Kidney (tissue), 14 donors: ENCODE data around the gene GSTM4. TPM values are rescaled to one million over a fixed set of nuclear protein-coding genes. Genes with fewer than 3 reads are reported as not detected.
"Not testable (repeated sequence)": the region's sequence is repeated elsewhere in the genome, so short reads cannot be mapped to it uniquely, and the experiment has no call there.

Experiments used
- DNase-seq, 5 donors: peaks; one replicate each; pipeline ENCODE4 v3.0.0-alpha.2; 2013 to 2020
- FAIRE-seq: peaks from 2 replicates; lab custom pipeline; 2012; peaks lifted over from hg19 to GRCh38; lab: Jason Lieb, UNC
- H3K27ac ChIP-seq, 2 donors: one replicate each; pipeline ENCODE4 v1.7.0; 2013; ENCODE audit warnings: low read depth in 2 of 2, low read length in 2 of 2, inconsistent platforms in 1 of 2
- H3K27me3 ChIP-seq: one replicate; pipeline ENCODE4 v1.7.1; 2013; ENCODE audit warnings: low read length, inconsistent platforms; ENCODE audit not compliant: control insufficient read depth, insufficient read depth
- H3K36me3 ChIP-seq, 3 donors: one replicate each; pipeline versions ENCODE4 v1.7.0 to v1.7.1; 2013; ENCODE audit warnings: low read length in 3 of 3, control low read depth in 1 of 3, inconsistent platforms in 1 of 3; ENCODE audit not compliant: insufficient read depth in 3 of 3, control insufficient read depth in 2 of 3
- H3K4me1 ChIP-seq, 3 donors: one replicate each; pipeline versions ENCODE4 v1.7.0 to v1.7.1; 2013; ENCODE audit warnings: low read length in 3 of 3, inconsistent platforms in 1 of 3, low read depth in 1 of 3; ENCODE audit not compliant: control insufficient read depth in 2 of 3, insufficient read depth in 2 of 3
- H3K4me3 ChIP-seq, 3 donors: one replicate each; pipeline versions ENCODE4 v1.7.0 to v1.8.1; 2013; ENCODE audit warnings: low read length in 3 of 3, control low read depth in 1 of 3, inconsistent platforms in 1 of 3
- H3K9ac ChIP-seq, 3 donors: one replicate each; pipeline versions ENCODE4 v1.7.0 to v1.7.1; 2013; ENCODE audit warnings: low read length in 3 of 3, control low read depth in 1 of 3, inconsistent platforms in 1 of 3
- H3K9me3 ChIP-seq, 3 donors: one replicate each; pipeline versions ENCODE4 v1.7.0 to v1.7.1; 2013; ENCODE audit warnings: low read length in 3 of 3, control low read depth in 1 of 3, inconsistent platforms in 1 of 3; ENCODE audit not compliant: control insufficient read depth in 2 of 3, insufficient read depth in 1 of 3
- intact Hi-C: fragments of 100-400 bp; cut with DNase I; formaldehyde crosslinking; loops from one replicate; pipeline ENCODE4 v1.11.1; 2022
- polyA plus RNA-seq: library from polyadenylated mRNA; stranded (reverse); fragments of 350-450 nt; fragmentation: Illumina TruSeq; extraction: RNeasy Lipid Tissue Mini Kit (QIAGEN cat#74804); gene quantifications from one replicate; pipeline ENCODE4 v1.2.3, GENCODE V29; 2014; ENCODE audit warnings: low read depth, low replicate concordance; ENCODE audit not compliant: insufficient read depth
- total RNA-seq: library from RNA; stranded (reverse); fragmentation: NEBNext Ultra II Directional; extraction: Animal tissue kit (Norgen Biotek cat#: 25700); gene quantifications from one replicate; pipeline ENCODE4 v1.2.1, GENCODE V29; 2021
- TF ChIP-seq, protein P1 (sequence below): IDR thresholded peaks from 3 replicates; pipeline ENCODE4 v1.5.1; 2012; ENCODE audit warnings: mild to moderate bottlenecking, moderate library complexity, borderline replicate concordance; ENCODE audit not compliant: insufficient read depth; ENCODE audit errors: extremely low read depth
- donor health status: control.
- donor health status: control.
- donor health status: control.
- donor health status: control.
- donor health status: control.
- donor health status: DM: yes; HTN: yes; CAD: no.
- donor health status: Normal renal cell carcinoma (clear cell type).

The GSTM4 gene
- total and polyA plus RNA-seq, 2 donors from 2014 or later, result 34.0 to 117 TPM

DNA sequence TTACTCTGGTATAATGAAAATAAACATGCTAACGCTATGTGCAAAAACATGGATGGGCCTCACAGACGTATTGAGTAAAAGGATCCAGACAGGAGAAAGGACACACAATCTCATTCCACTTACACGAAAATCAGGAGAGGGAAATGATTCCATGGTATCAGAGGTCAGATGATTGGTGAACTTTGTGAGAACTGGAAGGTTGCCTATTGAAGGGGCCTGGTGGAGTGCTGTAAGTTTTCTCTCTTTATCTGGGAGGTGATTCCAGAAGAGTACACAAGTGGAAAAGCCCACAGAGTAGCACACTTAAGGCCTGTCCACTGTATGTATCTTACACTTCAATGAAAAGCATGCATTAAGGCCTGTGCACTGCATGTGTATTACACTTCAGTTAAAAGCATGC lies 21.6 kb downstream of the GSTM4 start:
- intact Hi-C loops, result no loop called here
- H3K9me3 ChIP-seq, result no peaks in the 10 kb centered on the region
- DNase-seq (no peak), FAIRE-seq (no peak)
- H3K27ac ChIP-seq, result no peak overlapping the region
- no peaks in the 10 kb centered on the region for H3K4me1 ChIP-seq
- H3K4me3 ChIP-seq, result no peak overlapping the region
- TF ChIP-seq, protein P1, sequence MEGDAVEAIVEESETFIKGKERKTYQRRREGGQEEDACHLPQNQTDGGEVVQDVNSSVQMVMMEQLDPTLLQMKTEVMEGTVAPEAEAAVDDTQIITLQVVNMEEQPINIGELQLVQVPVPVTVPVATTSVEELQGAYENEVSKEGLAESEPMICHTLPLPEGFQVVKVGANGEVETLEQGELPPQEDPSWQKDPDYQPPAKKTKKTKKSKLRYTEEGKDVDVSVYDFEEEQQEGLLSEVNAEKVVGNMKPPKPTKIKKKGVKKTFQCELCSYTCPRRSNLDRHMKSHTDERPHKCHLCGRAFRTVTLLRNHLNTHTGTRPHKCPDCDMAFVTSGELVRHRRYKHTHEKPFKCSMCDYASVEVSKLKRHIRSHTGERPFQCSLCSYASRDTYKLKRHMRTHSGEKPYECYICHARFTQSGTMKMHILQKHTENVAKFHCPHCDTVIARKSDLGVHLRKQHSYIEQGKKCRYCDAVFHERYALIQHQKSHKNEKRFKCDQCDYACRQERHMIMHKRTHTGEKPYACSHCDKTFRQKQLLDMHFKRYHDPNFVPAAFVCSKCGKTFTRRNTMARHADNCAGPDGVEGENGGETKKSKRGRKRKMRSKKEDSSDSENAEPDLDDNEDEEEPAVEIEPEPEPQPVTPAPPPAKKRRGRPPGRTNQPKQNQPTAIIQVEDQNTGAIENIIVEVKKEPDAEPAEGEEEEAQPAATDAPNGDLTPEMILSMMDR, result no peak
- H3K9ac ChIP-seq, result no peak overlapping the region
- H3K36me3 ChIP-seq, result no peaks in the 10 kb centered on the region
- H3K27me3 ChIP-seq, result no peaks in the 10 kb centered on the region

DNA sequence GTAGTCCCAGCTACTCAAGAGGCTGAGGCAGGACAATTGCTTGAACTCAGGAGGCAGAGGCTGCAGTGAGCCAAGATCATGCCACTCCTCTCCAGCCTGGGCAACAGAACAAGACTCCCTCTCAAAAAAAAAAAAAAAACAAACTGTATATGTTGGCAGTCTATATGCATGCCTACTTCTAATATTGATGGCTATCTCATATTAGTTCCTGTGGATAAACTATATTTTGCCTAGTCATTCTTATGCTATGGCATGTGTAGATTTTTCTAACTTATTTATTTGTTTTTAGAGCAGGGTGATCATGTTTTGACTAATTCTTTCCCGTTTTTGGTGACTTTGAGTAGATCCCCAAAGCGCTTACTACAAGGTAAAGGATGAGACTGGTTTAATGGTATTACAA lies 22.7 kb downstream of the GSTM4 start:
- H3K9me3 ChIP-seq, H3K9ac ChIP-seq, FAIRE-seq, H3K4me1 ChIP-seq, H3K36me3 ChIP-seq, DNase-seq, H3K27ac ChIP-seq, H3K4me3 ChIP-seq, intact Hi-C loops, H3K27me3 ChIP-seq: not testable (repeated sequence)

DNA sequence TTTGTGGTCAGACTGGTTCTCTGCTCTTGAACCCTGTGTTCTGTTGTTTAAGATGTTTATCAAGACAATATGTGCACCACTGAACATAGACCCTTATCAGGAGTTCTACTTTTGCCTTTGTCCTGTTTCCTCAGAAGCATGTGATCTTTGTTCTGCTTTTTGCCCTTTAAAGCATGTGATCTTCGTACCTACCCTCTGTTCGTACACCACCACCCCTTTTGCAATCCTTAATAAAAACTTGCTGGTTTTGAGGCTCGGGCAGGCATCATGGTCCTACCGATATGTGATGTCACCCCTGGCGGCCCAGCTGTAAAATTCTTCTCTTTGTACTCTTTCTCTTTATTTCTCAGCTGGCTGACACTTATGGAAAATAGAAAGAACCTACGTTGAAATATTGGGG lies 28.9 kb downstream of the GSTM4 start:
- H3K4me3 ChIP-seq, H3K36me3 ChIP-seq, FAIRE-seq, H3K9ac ChIP-seq, intact Hi-C loops, H3K27me3 ChIP-seq, DNase-seq, H3K4me1 ChIP-seq, H3K9me3 ChIP-seq, H3K27ac ChIP-seq: not testable (repeated sequence)

DNA sequence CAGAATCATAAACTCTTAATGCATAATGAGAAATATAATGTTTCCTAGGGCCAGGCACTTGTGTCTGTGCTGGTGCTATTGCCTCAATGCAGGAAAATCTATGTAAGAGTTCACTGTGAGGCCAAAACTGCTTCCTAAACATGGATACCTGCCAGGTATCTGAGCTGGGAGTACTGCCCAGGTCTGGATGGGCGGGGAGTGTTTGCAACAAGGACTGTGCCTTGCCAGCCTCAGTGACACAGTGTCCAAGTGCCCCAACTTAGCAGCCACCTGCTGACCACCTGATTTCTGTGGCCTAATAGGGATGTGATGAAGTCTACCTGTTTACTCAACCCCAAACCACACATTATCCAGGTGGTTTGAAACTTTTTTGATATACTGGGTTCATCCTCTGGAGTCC lies 29.5 kb downstream of the GSTM4 start:
- FAIRE-seq, intact Hi-C loops, H3K9me3 ChIP-seq: not testable (repeated sequence)

DNA sequence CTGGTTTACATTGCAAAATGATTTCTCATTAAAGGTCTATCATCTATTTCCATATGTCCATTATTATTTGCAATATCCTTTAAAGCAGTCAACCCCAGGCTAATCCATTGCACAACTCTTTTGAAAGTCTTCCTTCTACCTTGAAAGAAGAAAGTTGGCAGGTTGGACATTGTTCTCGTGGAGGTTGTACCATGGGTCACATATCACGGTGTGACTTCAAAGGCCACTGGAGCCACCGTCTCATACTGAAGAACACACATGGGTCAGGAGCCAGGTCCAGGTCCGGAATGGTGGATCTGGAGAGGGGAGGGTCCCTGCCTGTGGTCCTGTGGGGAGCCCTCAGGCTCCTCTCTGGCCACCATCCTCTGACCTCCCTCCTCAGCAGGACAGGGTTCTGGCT lies 30.0 kb downstream of the GSTM4 start:
- DNase-seq, H3K9ac ChIP-seq, H3K9me3 ChIP-seq, H3K27me3 ChIP-seq, H3K4me1 ChIP-seq, H3K36me3 ChIP-seq, FAIRE-seq, H3K27ac ChIP-seq, intact Hi-C loops, H3K4me3 ChIP-seq: not testable (repeated sequence)

More for the DNA sequence above, 29.5 kb downstream of the GSTM4 start:
- H3K36me3 ChIP-seq, DNase-seq, H3K4me3 ChIP-seq, H3K27me3 ChIP-seq, H3K9ac ChIP-seq, H3K4me1 ChIP-seq, H3K27ac ChIP-seq: not testable (repeated sequence)

DNA sequence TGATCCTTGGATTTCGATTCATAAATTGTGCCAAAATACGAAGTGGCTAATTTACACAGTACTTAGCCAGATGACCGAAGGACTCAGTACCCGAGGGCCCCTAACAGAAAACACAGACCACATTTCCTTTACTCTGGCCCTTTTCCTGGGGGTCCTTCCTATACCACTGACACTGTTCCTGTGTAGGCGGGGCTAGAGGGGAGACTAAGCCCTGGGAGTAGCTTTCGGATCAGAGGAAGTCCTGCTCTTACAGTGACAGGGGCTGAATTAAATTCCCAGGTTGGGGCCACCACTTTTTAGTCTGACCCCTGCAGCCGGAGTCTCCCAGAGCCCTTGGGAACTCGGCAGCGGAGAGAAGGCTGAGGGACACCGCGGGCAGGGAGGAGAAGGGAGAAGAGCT lies 31.2 kb downstream of the GSTM4 start:
- H3K36me3 ChIP-seq, H3K9ac ChIP-seq, H3K9me3 ChIP-seq, DNase-seq, H3K27ac ChIP-seq, H3K4me1 ChIP-seq, H3K27me3 ChIP-seq, FAIRE-seq, intact Hi-C loops: not testable (repeated sequence)
- peak overlapping the region in 1 of 3 donors; percentile 67 for H3K4me3 ChIP-seq
